GM12873 (cell line): ENCODE data around the gene ITIH4.

Source experiments
- CTCF ChIP-seq: IDR thresholded peaks from 2 replicates; pipeline ENCODE4 v1.5.1; 2012; ENCODE audit warnings: low read depth, mild to moderate bottlenecking, moderate library complexity, low read length, control low read depth; ENCODE audit not compliant: insufficient read depth; ENCODE audit errors: missing control alignments

Gene ITIH4

DNA sequence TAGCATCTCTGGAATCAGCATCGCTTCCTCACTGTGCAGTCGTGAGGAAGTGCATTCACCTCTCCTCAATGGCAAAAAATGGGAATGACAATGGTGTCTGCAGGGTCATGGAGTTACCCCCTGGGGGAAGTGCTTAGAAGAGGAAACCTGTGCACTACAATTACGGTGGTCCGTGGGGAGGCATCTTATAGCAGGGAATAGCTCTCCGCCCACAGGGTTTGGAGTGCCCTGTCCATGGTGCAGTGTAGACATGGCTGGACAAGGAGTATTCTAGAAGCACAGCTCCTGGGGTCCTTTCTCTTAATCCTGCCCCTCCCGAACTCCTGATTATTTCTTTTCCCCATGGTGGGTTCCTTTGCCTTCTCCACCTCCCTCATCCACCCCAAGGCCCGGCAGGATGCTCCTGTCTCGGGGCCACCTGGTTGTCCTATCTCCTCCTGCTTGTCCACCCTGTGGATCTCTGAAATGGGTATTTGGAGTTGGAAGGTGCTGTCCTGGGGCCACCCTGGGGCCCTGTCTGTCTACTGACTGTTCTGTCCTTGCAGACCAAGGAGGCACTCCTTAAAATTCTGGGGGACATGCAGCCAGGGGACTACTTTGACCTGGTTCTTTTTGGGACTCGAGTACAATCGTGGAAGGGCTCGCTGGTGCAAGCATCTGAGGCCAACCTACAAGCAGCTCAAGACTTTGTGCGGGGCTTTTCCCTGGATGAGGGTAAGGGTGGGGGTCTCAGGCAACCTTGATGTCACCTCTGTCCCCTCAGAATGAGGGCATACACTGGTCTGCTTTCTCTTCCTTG, 47.9 kb downstream of the ITIH4 start:
- no peak for TF ChIP-seq CTCF

DNA sequence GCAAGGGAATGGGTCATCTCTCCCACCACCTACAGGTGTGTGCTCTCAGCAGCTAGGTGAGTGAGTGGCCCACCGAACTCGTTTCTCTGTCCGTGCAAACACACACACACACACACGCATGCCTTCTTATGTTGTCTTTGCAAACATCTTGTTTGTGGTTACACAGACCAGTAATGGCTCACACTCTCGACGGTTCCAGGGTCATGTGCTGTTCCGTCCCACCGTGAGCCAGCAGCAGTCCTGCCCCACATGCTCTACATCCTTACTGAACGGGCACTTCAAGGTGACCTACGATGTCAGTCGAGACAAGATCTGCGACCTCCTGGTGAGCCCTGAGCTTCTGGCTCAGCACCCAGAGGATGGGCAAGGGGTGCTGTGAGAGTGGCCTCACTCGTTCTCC, 48.7 kb downstream of the ITIH4 start:
- no peak for TF ChIP-seq CTCF

- TF ChIP-seq CTCF: no peak
Observed at GRCh38 chr3:52779837-52780585, 50.5 kb downstream of the ITIH4 start.

GRCh38 chr3:52779011-52779836, 51.2 kb downstream of the ITIH4 start:
- TF ChIP-seq CTCF: no peak

DNA sequence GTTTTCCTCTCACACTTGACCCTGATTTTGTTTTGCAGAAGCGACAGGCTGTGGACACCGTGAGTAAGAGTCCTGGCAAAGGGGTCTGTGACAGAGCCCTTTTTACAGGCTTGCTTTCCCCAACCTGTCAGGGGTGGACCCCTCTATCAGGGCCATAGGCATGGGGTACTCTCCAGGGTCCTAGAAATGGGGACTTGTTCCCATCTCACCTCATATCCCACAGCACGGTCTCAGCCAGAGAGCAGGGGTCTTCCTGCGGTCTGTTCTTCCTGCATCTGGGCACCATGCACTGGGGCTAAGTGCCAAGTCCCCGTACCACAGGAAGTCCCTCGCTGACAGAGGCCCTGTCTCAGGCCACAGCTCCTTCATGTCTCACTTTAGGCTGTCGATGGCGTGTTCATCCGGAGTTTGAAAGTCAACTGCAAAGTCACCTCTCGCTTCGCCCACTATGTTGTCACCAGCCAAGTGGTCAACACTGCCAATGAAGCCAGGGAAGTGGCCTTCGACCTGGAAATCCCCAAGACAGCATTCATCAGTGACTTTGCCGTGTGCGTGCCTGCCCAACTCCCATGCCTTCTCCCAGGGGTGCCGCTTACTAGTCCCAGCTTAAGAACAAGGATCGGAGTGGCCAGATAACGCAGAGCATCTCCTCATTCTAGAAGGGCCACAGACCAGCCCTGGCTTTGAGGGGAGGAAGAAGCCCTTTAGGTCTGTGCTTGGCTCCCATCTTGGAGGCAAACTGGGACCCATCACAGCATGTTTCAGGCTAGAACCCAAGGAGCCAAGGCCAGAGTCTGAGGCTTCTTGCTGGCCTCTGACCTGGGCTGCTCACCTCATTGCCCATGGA, 52.3 kb downstream of the ITIH4 start:
- no peak for TF ChIP-seq CTCF

DNA sequence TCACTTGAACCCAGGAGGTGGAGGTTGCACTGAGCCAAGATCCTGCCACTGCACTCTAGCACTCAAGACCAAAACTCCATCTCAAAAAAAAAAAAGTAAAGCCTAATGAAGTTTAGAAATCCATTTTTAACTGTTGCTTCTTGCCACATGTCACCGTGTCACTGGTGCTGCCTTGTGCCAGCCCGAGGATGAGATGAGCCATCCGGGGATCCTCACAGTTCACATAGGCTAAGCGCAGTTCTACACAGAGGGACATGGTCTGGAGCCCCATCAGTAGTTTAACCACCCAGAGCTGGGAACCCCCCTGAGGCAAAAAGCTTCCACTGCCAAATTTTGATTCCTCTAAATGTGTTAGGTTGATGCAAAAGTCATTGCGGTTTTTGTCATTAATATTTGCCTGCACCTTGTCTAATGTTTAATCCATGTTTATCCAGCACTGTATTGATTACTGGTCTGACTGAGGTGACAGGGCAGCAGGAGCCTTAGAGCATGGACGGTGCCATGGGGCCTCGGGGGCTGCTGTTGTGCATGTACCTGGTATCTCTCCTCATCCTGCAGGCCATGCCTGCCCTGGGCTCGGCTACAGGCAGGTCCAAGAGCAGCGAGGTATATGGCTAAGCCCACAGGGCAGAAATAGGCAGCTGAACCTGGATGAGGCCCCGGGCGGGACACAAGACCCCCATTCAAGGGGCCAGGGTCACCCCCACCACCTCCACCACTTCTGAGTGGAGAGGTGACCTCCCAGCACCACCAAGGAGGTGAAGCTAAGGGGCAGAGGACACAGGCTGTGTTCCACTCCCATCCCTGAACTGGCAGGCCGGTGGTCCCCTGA, 53.1 kb downstream of the ITIH4 start, which contains the start of gene ITIH1:
Gene ITIH1, plus strand, starts transcription at position 473 of the 832 bp plus-strand sequence. Its CDS starts 17 bp downstream, at position 490.
- no peak for TF ChIP-seq CTCF
